GM19467 (cell line): ENCODE measurements around the gene LRRTM2.

ENCODE experiments used
- ATAC-seq: cut with Tn5 transposase; IDR thresholded peaks from one replicate; pipeline ENCODE4 v1.9.1; 2021; ENCODE audit warnings: mild to moderate bottlenecking, moderate library complexity; ENCODE audit not compliant: unreplicated experiment

The LRRTM2 gene

DNA sequence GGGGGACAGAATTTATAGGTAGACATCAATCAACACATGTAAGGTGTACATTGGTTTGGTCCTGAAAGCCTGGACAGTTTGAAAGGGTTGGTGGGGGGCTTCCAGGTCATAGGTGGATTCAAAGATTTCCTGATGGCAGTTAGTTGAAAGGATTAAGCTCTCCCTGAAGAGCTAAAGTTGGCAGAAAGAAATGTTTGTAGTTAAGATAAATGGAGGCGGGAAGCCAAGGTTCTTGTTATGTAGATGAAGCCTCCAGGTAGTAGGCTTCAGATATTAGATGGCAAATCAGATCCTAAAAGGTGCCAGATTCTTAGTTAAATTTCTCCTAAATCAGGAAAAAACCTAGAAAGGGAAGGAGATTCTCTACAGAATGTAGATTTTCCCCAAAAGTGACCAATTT is 9.0 kb upstream of the LRRTM2 start:
- no peak for ATAC-seq

DNA sequence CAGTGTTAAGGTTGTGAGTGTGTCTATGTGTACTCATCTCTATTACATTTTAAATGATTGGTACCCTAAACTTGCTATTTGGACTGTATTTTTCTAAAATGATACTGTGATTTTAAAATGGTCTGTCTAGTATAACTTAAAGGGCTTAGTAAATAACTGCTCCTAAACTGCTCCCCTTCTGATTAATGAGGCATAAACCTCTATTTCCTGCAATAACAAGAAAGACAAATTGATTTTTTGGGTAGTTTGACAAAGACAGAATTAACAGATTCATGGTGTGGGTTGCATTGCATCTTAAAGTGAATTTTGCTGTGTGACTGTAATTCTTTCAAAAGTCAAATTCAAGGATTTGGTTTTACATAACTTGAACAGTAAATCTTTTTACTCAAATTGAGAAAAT is 8.1 kb upstream of the LRRTM2 start:
- no peak for ATAC-seq

DNA sequence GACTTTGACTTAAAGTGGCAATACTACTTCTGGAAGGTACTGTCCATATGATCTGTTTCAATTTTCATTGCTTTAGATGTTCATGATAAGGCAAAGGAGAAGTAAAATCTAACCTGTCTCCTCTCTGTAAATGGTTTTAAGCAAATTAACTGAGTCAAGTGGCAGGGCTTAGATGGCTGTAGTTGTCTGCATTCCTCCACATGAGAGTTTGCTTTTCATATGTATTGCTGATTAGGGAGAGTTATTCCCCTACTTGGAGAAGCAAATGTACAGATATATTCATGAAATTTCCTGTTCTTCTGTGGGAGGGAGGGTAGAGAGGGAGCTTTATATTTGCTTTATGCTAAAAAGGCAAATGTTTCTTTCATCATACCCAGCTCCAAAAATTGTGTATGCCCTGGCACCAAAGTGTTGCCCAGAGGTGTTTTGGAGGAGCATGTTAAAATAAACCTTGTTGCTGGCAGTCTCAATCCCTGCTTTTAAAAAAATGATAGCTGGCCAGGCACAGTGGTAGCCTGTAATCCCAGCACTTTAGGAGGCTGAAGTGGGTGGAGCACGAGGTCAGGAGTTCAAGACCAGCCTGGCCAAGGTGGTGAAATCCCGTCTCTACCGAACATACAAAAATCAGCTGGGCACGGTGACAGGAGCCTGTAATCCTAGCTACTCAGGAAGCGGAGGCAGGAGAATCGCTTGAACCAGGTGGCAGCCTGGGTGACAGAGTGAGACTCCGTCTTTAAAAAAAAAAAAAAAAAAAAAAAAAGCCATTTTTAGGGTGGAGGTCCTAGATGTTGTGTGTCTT is 3.5 kb upstream of the LRRTM2 start:
- no peak for ATAC-seq

DNA sequence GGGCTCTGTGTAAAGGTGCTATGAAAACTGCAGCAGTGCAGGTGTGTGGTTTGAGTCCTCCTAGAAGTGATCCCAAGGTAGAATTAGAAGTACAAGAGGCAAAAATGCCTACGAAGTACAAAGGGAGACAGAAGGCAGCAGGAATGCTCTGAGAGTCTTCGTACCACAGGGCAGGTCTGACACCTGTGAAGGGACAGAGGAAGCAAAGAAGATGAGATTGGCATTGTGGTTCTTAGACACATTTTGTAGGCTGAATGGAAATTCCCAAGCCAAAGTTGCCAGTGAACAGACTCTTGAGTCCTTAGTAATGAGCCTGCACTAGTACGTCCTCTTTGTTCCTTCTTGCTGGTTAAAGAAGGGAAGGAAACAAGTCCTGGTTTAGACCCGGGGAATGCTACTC is 1.7 kb upstream of the LRRTM2 start:
- no peak for ATAC-seq

DNA sequence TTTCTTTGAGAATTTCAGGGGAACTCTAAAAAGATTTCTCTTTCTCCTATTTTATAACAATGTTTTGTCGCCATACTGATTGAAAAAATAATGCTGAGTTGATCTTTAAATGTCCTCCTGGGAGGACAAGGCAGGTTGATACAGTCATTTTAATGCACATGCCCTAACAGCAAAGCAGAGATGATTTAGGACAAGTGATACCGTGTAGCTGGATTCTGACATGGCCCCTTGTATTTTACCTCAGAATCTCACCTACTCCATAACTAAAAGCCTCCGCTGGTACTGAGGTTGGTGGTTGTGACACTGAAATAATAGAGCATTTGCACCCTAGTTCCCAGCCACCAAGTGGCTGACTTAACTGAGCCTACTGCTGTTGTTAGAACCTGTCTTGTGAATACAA is 811 bp upstream of the LRRTM2 start:
- ATAC-seq = no peak

DNA sequence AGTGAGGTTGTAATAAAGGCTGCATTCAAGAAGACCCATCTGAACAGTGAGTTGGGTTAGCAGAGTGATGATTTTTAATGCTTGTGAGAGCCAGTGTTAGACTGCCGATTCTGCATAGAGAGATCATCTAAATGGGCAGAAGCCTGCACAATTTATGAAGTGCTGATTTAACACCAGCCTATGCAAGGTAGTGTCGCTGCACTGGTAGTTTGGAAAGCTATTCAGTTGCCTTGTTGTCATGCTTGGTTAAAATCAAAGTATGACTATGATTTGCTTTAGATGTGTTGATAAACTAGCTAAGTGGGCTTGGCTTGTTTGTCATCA is 379 bp upstream of the LRRTM2 start:
- no peak for ATAC-seq

DNA sequence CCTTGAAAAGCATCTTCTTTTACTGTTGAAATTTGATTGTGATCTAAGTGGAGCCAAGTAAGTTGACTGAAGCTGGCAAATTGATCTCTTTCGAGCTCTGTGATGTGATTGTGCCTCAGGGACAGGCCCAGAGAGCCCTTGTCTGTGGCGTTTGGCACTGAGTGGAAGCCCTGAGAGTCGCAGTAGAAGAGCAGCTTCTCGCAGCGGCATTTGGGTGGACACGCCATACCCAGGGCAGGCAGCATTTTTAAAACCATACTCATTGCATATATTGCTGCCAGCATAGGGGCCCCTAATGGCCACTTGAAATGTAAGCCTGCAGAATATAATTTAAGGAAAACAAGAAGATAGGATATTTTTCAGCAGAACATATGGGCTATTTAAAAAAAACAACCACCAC is 894 bp downstream of the LRRTM2 start:
- no peak for ATAC-seq

DNA sequence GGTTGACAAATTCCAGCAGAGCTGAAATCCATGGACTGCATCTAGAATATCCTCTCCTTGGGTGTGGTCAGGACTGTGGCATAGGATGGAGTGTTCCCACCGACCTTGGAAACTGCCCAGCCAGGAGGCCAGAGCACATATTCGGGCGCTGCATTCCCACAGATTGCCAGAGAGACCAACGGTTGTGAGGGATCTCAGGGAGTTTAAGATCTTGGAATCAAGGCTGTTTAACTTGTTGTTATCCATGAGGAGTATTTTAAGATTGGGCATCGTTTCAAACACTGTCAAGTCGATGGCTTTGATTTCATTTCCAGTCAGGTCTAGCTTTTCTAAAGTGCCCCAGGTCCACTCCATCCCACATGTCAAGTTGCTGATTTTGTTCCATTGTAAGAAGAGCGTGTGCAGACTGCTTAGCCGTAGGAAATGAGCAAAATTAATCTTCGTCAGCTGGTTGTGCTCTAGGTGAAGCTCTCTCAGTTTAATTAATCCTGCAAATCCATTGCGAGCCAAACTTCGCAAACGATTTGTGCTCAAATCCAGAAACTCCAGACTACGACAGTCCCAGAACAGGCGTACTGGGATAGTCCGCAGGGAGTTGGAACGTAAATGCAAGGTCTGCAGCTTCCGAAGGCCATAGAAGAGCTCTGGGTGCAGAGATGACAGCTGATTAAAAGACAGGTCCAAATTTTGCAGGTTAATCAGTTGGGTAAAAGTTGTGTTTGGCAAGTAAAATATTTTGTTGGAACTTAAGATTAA is 1.5 kb downstream of the LRRTM2 start:
- no peak for ATAC-seq

DNA sequence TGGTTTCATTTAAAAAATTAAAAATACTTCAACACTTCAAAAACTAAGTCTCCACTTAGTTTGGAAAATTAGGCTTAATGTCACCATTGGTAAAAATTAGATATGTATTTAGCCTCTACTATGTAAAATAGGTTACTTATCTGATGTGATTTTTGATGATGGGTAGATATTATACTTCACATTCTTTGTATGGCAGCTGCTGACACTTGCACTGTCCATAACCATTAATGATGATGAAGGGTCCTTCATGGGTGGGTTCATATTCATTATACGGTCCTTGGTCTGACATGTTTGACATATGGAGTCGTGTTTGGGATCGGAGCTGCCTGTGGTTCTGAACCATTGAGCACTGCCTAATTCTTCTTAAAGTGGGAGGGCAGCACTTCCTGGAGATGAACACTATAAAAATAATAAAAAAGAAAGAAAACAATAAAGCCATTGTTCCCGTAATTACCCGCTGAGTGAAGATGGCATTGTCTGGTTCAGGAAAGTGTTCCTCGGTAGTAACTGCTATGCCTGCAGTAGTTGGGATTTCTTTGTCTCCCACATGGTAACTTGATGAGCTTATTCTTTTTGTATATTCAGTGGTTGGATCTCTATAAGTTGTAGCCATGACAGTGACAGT is 2.2 kb downstream of the LRRTM2 start:
- ATAC-seq = no peak

DNA sequence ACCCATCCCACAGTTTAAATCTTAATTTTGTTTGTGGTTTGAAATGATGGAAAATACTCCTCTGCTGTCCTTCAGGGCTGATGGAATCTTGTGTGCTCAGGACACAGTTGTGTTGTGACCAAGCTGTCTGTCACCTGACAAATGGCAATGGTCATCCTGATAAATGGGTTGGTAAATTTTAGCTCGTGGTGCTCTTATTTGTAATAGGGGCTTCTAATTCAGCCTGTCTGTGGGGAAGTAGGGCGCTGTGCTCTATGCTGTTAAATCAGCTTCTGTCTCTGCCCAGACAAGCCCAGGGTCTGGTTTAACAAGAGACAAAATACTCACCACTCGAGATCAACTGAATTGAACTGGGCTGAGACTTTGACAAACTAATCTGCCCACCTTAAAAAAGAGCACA is 4.5 kb downstream of the LRRTM2 start:
- ATAC-seq = no peak

DNA sequence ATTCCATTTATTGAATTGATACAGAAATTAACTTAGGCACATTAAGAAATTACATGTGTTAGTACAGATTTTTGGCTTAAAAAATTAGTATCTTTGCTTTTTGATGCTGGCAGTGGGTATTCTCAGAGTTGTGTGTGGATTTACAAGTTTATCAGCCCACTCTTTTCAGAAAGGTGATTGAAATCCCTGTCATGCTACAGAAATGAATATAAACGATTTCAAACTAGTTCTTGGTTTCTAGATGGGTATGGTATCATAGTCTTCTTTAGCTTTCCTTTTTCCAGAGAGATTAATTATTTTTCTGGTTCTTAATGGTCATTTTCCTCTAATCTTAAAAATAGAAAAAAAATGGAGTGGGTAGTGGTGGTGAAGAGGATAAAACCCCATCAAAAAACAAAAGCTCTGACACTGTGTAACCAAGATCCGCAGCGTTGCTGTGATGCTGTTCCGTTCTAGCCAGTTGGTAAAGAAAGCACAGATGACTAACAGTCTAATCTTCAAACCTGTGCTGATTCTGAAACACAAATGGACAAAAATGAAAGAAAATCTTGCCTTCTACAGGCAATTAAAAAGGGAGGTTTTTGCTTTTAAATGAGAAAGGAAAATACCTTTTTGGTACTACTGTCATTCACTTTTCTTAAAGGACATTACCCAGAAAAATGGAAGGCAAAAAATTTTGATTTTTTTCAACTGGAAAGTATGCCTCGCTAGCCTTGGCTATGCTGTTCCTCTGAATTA is 5.2 kb downstream of the LRRTM2 start:
- no peak for ATAC-seq

DNA sequence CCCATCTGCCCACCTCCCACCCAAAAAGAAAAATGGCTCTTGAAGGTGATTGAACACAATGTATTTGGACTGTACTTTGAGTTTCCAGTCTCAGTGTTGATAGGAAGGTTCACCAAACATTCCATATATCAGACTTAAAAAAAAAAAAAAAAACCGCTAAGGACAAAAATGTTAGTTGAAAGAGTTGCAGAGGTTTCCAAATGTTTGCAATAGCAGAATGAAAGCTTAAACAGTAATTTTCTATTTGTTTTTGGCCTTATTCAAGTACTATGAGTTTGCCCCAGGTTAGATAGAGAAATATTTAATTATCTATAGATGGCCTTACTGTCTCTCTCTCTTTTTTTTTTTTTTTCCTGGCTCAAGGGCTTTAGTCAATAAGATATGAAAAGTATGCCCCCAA is 6.1 kb downstream of the LRRTM2 start:
- no peak for ATAC-seq

DNA sequence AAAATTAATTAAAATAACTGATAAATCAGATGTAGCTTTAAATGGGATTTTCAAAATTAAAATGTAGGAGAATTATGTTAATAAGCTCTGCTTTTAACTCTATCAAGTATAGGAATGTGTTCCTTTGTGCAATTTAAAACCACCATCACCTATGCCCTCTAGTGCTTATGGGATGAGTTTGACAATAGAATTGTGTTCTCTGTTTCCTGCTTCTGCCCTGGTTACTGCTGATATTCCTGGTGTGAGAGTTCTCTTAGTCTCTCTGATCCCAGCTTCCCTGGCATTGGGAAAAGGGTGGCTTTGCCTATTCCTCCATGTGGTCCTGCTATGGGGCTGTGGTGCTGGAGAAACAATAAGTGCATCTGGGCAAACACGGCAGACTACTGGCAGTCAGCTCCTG is 8.1 kb downstream of the LRRTM2 start:
- ATAC-seq = no peak

DNA sequence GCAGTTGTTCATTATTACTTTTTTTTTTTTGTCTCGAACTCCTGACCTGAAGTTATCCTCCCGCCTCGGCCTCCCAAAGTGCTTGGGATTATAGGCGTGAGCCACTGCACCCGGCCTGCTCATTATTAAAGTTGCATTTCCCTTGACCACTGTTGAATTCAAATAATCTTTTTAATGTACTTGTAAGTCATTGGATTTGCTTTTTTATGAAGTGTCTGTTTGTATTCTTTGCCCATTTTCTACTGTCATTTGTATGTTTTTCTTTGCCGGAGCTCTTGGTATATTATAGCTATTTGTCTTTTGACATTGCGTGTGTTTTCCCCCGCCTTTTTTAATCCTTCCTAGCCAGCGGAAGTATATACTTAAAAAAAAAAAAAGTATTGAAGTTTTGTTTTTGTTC is 22.0 kb downstream of the LRRTM2 start:
- ATAC-seq = no peak

DNA sequence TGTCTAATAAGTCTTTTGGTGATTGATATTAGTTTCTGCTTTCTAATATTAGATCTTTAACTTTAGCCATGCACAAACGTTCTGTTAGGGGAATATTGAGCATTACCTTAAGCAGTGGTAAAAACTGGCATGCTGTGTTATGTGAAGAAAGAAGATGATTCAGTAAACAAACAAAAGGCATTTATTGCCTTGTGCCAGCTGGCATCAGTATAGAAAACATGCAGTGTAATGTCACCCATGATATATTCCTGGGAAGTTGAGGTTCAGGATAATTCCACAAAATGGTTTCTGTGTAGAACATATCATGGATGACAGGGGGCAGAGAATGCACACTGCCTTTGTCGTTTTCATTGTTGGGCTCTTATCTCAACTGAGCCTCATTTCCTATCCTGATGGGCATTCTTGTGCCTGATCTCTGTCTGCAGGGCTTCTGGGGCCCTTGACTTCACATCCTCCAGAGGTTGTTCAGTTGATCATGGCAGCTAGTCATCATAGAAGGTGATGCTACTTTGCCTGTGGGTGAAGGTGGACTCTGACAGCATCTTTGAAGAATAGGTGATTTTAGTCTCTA is 24.2 kb downstream of the LRRTM2 start:
- no peak for ATAC-seq

DNA sequence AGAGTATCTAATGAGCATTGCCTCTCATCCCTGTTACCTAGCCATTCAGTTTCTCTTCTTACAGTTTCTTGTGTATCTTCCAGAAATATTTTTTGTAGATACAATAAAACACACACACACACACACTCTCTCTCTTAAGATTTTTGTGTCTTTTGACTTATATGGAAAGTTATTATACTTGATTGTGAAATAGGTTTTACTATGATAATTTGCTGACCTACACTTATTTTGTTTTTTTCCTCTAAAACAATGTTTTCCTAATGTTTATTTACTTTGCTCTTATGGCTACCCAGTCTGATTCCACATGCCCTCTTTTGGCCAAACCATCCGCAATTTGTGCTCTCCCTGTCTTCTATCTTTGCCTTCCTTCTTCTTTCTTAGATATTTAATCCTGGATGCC is 25.3 kb downstream of the LRRTM2 start:
- ATAC-seq = no peak

DNA sequence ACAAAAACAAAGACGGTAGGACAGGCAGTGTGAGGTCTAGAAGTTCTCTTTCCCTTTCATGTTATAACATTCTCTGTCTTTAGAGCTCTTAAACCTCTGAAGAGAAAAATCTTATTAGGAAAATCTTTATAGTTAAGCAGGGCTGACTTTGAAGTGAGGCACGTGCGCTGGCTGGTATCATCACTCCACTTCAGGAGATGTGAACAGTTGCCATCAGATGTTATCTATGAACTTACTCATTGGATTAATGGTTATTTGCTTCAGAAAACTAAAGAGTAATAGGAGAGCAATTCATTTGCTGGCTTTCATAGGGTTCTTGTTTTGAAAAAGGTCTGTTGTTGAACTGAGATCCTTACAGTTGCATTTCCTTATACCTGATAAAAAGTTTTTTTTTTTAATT is 25.7 kb downstream of the LRRTM2 start:
- ATAC-seq = no peak

DNA sequence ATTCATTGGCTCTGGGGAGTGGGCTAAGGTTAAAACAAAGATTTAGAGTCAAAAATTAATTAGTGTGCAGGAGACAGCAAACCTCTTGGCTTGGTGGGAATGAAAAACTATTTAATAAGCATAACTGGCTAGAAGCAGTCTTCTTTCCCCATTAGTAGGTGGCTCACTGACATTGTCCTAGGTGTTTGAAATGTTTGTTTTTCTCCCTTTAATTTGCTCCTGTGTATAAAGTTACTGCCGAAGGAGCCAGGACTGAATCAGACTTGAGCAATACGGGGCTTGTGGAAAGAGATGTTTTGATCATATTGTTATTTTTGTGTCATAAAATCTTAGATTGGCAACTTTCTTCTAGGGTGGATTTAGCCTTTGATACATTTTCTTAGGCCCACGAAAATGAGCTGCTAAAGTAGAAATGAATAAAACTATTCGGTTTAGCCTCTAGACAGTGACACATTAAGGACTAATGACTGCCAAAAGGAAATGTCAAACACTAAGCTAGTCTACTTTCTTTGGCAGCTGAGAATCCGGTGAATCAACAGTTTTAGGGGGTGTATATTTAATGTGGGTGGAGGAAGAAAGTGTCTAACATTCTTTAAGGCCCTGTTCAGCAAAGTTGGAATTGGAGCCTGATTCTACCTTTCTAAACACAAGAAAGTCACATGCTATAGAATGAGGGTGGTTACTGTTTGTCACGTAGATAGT is 30.2 kb downstream of the LRRTM2 start:
- ATAC-seq = no peak

DNA sequence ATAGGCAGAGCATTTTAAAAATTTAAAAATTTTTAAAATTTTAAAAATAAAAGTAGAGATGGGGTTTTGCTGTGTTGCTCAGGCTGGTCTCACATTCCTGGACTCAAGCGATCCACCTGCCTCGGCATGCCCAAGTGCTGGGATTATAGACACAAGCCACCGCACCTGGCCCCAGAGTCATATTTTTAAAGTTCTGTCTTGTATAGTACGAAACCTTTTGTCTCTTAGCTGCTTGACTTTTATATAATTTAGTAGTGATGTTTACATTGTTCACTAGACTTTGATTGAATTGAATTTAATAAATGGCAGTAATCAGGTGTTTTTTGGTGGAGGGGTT is 31.0 kb downstream of the LRRTM2 start:
- ATAC-seq = no peak

DNA sequence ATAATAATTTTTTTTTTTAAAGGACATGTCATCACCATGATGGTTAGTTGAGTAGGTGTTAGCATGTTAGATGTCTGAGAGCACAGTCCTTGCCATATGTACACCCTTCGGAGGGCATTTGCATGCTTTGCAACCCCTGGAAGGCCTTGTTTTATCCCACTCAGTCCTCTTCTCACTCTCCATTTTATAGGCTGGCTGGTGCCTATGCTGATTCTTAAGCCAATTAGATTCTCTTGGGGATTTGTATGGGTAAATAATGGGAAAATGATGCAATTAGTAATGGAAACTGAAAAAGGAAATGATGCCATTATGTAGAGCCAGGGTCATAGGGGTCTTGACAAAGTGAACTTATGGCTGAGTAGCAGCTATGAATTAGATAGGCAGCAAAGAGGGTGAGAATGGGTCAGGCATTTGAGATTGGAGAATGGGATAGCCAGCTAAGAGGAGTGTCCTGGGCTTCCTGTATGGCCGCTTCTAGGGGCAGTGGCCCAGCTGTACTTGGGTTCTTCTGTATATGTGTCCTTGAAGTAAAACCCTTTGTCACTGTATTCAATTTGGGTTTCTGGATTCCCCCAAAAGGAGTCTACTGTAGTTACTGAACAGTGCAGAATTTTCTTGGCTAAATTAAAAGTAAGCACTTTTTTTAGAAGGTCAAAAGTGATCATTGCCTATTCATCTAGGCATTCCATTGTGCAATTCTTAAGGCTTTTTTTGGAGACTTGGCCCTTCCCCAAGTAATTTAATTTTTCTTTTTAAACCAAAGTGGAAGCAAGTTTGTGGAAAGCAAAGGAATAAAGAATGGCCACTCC is 31.6 kb downstream of the LRRTM2 start:
- no peak for ATAC-seq
